ENCODE measurements around the gene AREL1.

Gene AREL1

GRCh38 chr14:74660863-74661262 lies 52.0 kb downstream of the AREL1 start:
- DNase-seq (ENCODE audit: low read depth in 2 of 2, low spot score in 1 of 2) = no peak

- no peak for DNase-seq (ENCODE audit: low read depth in 2 of 2, low spot score in 1 of 2)
Observed at GRCh38 chr14:74660167-74660566, 52.7 kb downstream of the AREL1 start.

- DNase-seq (ENCODE audit: low read depth in 2 of 2, low spot score in 1 of 2) = no peak
Observed at GRCh38 chr14:74658535-74659131, 54.2 kb downstream of the AREL1 start.

- DNase-seq (ENCODE audit: low read depth in 2 of 2, low spot score in 1 of 2) = no peak
Observed at GRCh38 chr14:74656964-74657363, 55.9 kb downstream of the AREL1 start.

- no peak for DNase-seq (ENCODE audit: low read depth in 2 of 2, low spot score in 1 of 2)
Observed at GRCh38 chr14:74655599-74656395, 57.1 kb downstream of the AREL1 start.

- no peak for DNase-seq (ENCODE audit: low read depth in 2 of 2, low spot score in 1 of 2)
Observed at GRCh38 chr14:74654931-74655330, 57.9 kb downstream of the AREL1 start.

GRCh38 chr14:74653386-74654138 lies 59.3 kb downstream of the AREL1 start:
- no peak for DNase-seq (ENCODE audit: low read depth in 2 of 2, low spot score in 1 of 2)

GRCh38 chr14:74652541-74652940 lies 60.3 kb downstream of the AREL1 start:
- DNase-seq (ENCODE audit: low read depth in 2 of 2, low spot score in 1 of 2) = no peak

- no peak for DNase-seq (ENCODE audit: low read depth in 2 of 2, low spot score in 1 of 2)
Observed at GRCh38 chr14:74650927-74651686, 61.8 kb downstream of the AREL1 start.

- no peak for DNase-seq (ENCODE audit: low read depth in 2 of 2, low spot score in 1 of 2)
Observed at GRCh38 chr14:74649673-74650072, 63.2 kb downstream of the AREL1 start.

GRCh38 chr14:74649167-74649566 lies 63.7 kb downstream of the AREL1 start:
- DNase-seq (ENCODE audit: low read depth in 2 of 2, low spot score in 1 of 2) = no peak

- no peak for DNase-seq (ENCODE audit: low read depth in 2 of 2, low spot score in 1 of 2)
Observed at GRCh38 chr14:74648601-74649000, 64.3 kb downstream of the AREL1 start.

- no peak for DNase-seq (ENCODE audit: low read depth in 2 of 2, low spot score in 1 of 2)
Observed at GRCh38 chr14:74647678-74648461, 65.0 kb downstream of the AREL1 start.

- DNase-seq (ENCODE audit: low read depth in 2 of 2, low spot score in 1 of 2) = no peak
Observed at GRCh38 chr14:74647061-74647677, 65.7 kb downstream of the AREL1 start.

- no peak for DNase-seq (ENCODE audit: low read depth in 2 of 2, low spot score in 1 of 2)
Observed at GRCh38 chr14:74645756-74646470, 67.0 kb downstream of the AREL1 start.

- no peak for DNase-seq (ENCODE audit: low read depth in 2 of 2, low spot score in 1 of 2)
Observed at GRCh38 chr14:74645244-74645643, 67.6 kb downstream of the AREL1 start.

GRCh38 chr14:74641601-74642391 lies 71.1 kb downstream of the AREL1 start:
- no peak for DNase-seq (ENCODE audit: low read depth in 2 of 2, low spot score in 1 of 2)

- no peak for DNase-seq (ENCODE audit: low read depth in 2 of 2, low spot score in 1 of 2)
Observed at GRCh38 chr14:74638966-74639365, 73.9 kb downstream of the AREL1 start.

GRCh38 chr14:74638066-74638465 lies 74.8 kb downstream of the AREL1 start:
- DNase-seq (ENCODE audit: low read depth in 2 of 2, low spot score in 1 of 2) = no peak
